Stimulated activated CD8-positive, alpha-beta memory T cell treated with anti-CD3 and anti-CD28 coated beads, Interleukin-12 subunit alpha, Interleukin-12 subunit beta, amount 100 ng/mL, for 24 hours (primary cell): ENCODE results near the gene RXRA.

Experiments
- DNase-seq: peaks from one replicate; pipeline ENCODE4 v3.0.0-alpha.2; 2020; ENCODE audit errors: extremely low read depth

Gene RXRA

GRCh38 chr9:134323741-134324358 lies 2.4 kb upstream of the RXRA start:
- no peak for DNase-seq

GRCh38 chr9:134324359-134325095 lies 1.7 kb upstream of the RXRA start:
- no peak for DNase-seq

- no peak for DNase-seq
Measured at GRCh38 chr9:134325096-134325812, 1.0 kb upstream of the RXRA start.

GRCh38 chr9:134326724-134327601 lies 708 bp downstream of the RXRA start:
- no peak for DNase-seq

DNA sequence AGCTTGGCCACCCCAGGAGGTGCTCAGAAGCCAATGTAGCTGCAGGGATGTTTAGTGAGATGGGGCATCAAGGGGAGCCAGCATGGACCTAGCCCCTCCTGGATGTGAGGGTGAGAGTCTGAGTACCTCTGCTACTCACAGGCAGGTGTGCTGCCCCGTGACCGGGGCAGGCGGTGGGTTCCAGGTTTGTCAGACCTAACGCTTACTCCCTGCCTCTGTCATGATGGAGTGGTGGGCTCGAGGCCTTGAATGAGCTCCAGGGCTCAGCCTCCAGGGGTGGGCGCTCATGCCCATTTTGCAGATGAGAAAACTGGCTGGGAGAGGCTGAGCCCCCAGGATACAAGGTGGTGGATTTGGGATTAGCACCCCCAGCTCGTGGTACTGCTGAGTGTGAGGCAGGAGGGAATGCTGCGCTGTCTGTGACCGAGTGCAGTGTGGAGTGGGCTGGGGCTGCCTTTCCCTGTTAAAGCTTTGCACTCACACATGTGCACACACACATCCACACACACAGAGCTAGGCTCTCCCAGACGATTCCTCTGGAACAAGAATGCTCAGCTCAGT lies 1.5 kb downstream of the RXRA start:
- no peak for DNase-seq

DNA sequence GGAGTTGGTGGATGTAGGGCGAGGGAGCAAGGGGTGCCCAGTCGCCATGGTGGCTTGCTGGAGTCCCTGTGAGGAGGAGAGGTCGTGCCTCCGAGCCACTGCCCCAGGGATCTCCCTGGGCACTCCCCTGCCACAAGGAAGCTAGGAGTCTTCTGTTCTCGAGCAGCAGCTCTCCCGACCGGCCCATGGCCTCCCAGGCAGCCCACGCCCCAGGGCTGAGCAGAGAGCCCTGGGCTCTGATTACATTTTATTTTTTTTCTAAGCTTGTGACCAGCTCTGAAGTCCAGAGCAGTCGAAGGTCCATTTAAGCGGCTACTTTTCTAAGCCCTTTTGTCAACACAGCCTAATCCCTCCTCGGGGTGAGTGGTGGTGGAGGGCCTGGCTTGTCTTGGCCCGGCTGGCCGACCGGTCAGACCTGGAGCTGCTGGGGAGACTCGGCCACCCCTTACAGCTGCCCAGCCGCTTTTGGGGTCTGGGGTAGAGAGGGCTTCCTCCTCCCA lies 2.1 kb downstream of the RXRA start:
- DNase-seq = no peak

- no peak for DNase-seq
Measured at GRCh38 chr9:134328841-134329575, 2.8 kb downstream of the RXRA start.

- no peak for DNase-seq
Measured at GRCh38 chr9:134329576-134329855, 3.3 kb downstream of the RXRA start.

DNA sequence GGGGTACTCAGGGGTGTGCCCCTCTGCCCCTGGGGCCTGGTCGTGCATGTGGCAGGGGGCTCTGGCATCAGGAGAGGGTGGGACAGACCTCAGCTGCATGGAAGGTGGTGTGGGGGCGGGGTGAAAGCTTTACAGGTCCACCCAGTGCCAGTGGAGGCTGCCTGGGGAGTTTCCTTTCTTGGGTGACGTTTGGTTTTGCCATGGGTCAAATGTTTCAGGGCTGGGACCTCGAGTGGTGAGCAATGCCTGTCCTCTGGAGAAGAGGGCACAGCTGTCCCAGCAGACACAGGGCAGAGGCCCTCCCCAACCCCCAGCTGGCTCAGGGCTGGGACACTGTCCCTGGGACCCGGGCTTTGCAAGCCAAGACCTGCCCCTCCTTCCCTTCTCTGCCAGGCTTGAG lies 3.6 kb downstream of the RXRA start:
- no peak for DNase-seq

DNA sequence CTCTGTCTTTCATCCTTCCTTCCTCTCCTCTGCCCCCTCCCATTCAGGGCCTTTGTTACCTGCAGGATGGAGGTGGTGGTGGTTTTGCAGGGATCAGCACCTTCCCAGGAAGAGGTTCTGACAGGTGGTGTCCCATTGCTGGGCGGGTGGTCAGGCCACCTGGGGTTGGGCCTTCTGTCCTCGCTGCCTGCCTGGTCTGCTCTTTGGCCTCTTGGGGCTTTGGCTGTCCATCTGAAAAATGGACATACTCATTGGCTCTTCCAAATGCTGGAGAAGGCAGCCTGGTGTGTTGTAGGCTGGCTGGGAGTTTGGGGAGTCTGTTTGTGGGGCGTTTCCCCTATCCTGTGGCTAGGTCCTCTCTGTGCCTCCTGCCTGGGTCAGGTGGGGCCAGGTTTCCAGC lies 4.3 kb downstream of the RXRA start:
- DNase-seq = no peak

GRCh38 chr9:134331186-134332025 lies 5.2 kb downstream of the RXRA start:
- no peak for DNase-seq

DNA sequence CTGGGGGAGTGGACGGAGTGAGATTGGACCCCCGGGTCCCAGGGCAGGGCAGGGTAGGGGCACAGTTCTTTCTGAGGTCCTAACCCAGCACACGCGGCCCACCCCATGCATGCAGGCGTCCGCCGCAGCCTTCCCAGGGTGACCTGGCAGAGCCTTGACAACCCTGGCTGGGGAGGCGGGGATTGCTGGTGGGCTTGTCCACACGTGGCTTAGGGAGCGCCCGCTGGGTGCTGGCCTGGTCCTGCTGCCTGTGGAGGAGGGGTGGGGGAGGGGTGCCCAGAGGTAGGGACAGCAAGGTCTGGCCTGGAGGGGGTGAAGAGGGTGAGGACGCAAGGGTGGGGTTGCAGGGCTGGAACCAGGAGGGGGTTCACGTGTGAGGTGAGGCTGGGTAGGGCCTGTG lies 6.0 kb downstream of the RXRA start:
- no peak for DNase-seq

DNA sequence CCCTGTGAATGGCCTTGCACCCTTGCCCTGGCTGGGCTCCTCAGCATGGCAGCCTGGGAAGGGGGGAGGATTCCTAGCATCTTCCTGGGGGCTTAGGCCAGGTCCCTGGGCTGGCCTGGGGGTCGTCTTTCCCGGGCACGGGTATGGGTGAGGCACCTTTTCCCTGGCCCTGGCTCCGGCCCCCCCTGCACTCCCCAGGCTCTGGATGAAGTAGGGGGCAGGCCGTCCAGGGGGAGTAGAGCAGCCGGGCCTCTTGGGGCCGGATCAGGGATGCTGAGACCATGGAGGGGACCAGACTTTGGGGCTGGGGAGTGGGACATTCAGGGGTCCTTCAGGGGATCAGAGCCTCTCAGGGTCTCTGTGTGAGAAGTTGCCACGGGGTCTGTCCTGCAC lies 6.6 kb downstream of the RXRA start:
- no peak for DNase-seq

- no peak for DNase-seq
Measured at GRCh38 chr9:134333234-134333873, 7.1 kb downstream of the RXRA start.

DNA sequence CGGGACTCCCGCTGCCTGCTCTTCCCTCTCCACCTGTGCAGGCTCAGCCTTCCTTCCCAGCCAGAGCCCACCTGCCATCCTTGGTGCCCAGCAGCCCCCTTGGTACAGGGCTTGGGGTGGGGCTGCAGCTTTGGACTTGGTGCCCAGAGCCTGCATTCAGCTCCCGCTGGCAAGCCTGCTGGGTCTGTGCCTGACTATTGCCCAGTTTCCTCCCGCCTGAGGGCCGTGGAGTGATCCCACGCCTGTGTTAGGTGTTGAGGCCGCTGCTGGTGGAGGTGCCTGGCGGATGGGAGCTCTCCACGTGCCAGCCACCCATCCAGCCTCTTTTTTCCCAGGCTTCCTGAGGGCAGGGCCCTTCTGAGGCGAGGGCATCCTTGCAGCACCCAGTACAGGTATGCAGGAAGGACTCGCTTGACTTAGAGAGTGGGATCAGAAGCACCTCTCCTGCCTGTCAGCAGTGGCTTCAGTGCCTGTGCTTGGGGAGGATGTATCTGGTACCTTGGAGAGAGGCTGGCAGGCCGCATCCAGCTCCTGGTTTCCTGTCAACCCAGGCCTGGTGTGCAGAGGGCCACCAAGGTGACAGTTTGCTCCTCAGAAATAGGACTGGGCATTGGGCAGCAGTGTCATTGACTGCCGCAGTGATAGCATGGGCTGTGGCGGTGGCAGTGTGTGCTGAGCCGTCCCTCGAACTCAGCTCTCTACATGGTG lies 7.8 kb downstream of the RXRA start:
- DNase-seq = no peak

GRCh38 chr9:134335061-134335460 lies 8.8 kb downstream of the RXRA start:
- DNase-seq = no peak

GRCh38 chr9:134335486-134336220 lies 9.4 kb downstream of the RXRA start:
- DNase-seq = no peak

DNA sequence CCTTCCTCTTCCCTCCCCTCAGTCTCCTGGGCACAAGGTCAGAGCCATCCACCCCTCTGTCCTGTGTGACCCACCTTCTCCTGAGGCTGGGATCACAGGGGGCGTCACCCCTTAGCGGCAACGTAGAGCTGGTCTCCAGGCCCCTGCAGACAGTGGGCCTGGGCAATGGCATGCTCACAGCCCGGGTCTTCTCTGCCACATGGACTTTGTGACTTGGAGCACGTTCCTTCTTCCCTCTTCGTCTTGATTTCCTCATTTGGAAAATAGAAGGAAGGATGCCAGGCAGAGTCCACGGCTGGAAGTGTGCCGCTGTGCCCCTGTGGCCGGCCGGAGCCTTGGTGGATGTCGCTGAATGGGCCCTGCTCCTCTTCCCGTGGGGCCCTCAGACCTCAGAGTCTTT lies 10.0 kb downstream of the RXRA start:
- DNase-seq = no peak
